T-helper 2 cell treated with Interferon-gamma antibody and Interleukin-4, amounts not matched to agents 5 μg/mL and 100 μg/mL, for 36 hours (primary cell): ENCODE measurements around the gene PEMT.
"Not testable (repeated sequence)": the region's sequence is repeated elsewhere in the genome, so short reads cannot be mapped to it uniquely, and the experiment has no call there.

Source experiments
- DNase-seq: peaks from one replicate; pipeline ENCODE4 v3.0.0; 2021; ENCODE audit warnings: low spot score
- H3K27ac Mint-ChIP-seq: one replicate; pipeline ENCODE4 v1.8.0; 2021; ENCODE audit warnings: mild to moderate bottlenecking, mixed read lengths
- H3K27me3 Mint-ChIP-seq: one replicate; pipeline ENCODE4 v1.8.0; 2021; ENCODE audit warnings: low read depth, mixed read lengths
- H3K36me3 Mint-ChIP-seq: one replicate; pipeline ENCODE4 v1.8.0; 2021; ENCODE audit warnings: low read depth, mixed read lengths
- H3K4me1 Mint-ChIP-seq: one replicate; pipeline ENCODE4 v1.8.0; 2021; ENCODE audit warnings: low read depth, mixed read lengths
- H3K4me3 Mint-ChIP-seq: one replicate; pipeline ENCODE4 v1.8.0; 2022; ENCODE audit warnings: mild to moderate bottlenecking, moderate library complexity, mixed read lengths
- H3K9me3 Mint-ChIP-seq: one replicate; pipeline ENCODE4 v1.8.0; 2021; ENCODE audit warnings: mixed read lengths

Gene PEMT

GRCh38 chr17:17493249-17493985 lies 98.1 kb downstream of the PEMT start:
- DNase-seq = no peak
- Mint-ChIP-seq H3K4me3 (no peak overlapping the region), H3K36me3 (peaks cover 14% of the 10 kb centered on the region), H3K27me3 (peaks cover 20% of the 10 kb centered on the region), H3K27ac (no peak overlapping the region), H3K4me1 (peaks cover 10% of the 10 kb centered on the region), H3K9me3 (no peaks in the 10 kb centered on the region)

GRCh38 chr17:17492571-17492970 lies 98.9 kb downstream of the PEMT start:
- Mint-ChIP-seq H3K4me1 (peaks cover 10% of the 10 kb centered on the region), H3K9me3 (no peaks in the 10 kb centered on the region), H3K27me3 (peaks cover 20% of the 10 kb centered on the region), H3K36me3 (peaks cover 20% of the 10 kb centered on the region), H3K27ac (no peak overlapping the region), H3K4me3 (no peak overlapping the region)
- no peak for DNase-seq

- Mint-ChIP-seq H3K36me3 (peaks cover 24% of the 10 kb centered on the region), H3K27me3 (peaks cover 20% of the 10 kb centered on the region), H3K9me3 (no peaks in the 10 kb centered on the region), H3K4me1 (peaks cover 11% of the 10 kb centered on the region), H3K4me3 (no peak overlapping the region), H3K27ac (no peak overlapping the region)
- DNase-seq = no peak
Measured at GRCh38 chr17:17492085-17492484, 99.4 kb downstream of the PEMT start.

- no peak for DNase-seq
- Mint-ChIP-seq H3K4me1 (peaks cover 14% of the 10 kb centered on the region), H3K27ac (no peak overlapping the region), H3K9me3 (no peaks in the 10 kb centered on the region), H3K36me3 (peaks cover 28% of the 10 kb centered on the region), H3K27me3 (peaks cover 20% of the 10 kb centered on the region), H3K4me3 (no peak overlapping the region)
Measured at GRCh38 chr17:17491546-17491988, 99.9 kb downstream of the PEMT start.

DNA sequence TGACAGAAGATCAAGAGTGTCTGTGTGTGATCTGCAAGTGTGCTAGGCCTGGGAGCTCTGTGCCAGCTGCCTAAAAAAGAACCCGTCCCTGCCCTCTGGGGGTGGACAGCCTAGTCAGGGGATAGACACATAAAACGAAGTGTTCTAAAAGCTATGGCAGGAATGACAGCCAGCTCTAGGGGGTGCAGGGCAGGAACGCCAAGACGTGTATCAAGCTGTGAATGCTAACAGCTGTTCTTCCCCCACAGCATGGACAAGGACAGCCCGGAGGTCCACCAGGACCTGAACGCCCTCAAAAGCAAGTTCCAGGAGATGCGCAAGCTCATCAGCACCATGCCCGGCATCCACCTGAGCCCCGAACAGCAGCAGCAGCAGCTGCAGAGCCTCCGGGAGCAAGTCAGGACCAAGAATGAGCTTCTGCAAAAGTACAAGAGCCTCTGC lies 100.5 kb downstream of the PEMT start:
- H3K9me3 Mint-ChIP-seq = no peaks in the 10 kb centered on the region
- peaks cover 28% of the 10 kb centered on the region for H3K36me3 Mint-ChIP-seq
- peaks cover 20% of the 10 kb centered on the region for H3K27me3 Mint-ChIP-seq
- H3K4me1 Mint-ChIP-seq = peaks cover 14% of the 10 kb centered on the region
- no peak overlapping the region for H3K4me3 Mint-ChIP-seq
- DNase-seq = no peak
- peak overlapping the region; percentile 45 for H3K27ac Mint-ChIP-seq

- DNase-seq = no peak
- H3K4me1 Mint-ChIP-seq = peaks cover 16% of the 10 kb centered on the region
- H3K27ac Mint-ChIP-seq = no peak overlapping the region
- H3K36me3 Mint-ChIP-seq = peaks cover 28% of the 10 kb centered on the region
- H3K4me3 Mint-ChIP-seq = no peak overlapping the region
- no peaks in the 10 kb centered on the region for H3K27me3 Mint-ChIP-seq
- no peaks in the 10 kb centered on the region for H3K9me3 Mint-ChIP-seq
Measured at GRCh38 chr17:17487998-17488397, 103.5 kb downstream of the PEMT start.

DNA sequence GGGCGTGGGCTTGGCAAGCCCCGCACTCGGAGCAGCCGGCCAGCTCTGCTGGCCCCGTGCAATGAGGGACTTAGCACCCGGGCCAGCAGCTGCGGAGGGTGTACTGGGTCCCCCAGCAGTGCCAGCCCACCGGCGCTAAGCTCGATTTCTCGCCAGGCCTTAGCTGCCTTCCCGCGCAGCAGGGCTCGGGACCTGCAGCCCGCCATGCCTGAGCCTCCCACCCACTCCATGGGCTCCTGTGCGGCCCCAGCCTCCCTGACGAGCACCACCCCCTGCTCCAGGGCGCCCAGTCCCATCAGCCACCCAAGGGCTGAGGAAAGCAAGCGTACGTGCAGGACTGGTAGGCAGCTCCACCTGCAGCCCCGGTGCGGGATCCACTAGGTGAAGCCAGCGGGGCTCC lies 105.1 kb downstream of the PEMT start:
- not testable (repeated sequence) for H3K4me3 Mint-ChIP-seq, H3K9me3 Mint-ChIP-seq, H3K27me3 Mint-ChIP-seq, DNase-seq, H3K27ac Mint-ChIP-seq
- Mint-ChIP-seq H3K4me1 (peaks cover 23% of the 10 kb centered on the region), H3K36me3 (peaks cover 21% of the 10 kb centered on the region)

- H3K27me3 Mint-ChIP-seq = no peaks in the 10 kb centered on the region
- no peak overlapping the region for H3K4me3 Mint-ChIP-seq
- no peak for DNase-seq
- H3K27ac Mint-ChIP-seq = no peak overlapping the region
- peaks cover 26% of the 10 kb centered on the region for H3K36me3 Mint-ChIP-seq
- H3K4me1 Mint-ChIP-seq = peaks cover 28% of the 10 kb centered on the region
- H3K9me3 Mint-ChIP-seq = no peaks in the 10 kb centered on the region
Measured at GRCh38 chr17:17485420-17485819, 106.1 kb downstream of the PEMT start.

DNA sequence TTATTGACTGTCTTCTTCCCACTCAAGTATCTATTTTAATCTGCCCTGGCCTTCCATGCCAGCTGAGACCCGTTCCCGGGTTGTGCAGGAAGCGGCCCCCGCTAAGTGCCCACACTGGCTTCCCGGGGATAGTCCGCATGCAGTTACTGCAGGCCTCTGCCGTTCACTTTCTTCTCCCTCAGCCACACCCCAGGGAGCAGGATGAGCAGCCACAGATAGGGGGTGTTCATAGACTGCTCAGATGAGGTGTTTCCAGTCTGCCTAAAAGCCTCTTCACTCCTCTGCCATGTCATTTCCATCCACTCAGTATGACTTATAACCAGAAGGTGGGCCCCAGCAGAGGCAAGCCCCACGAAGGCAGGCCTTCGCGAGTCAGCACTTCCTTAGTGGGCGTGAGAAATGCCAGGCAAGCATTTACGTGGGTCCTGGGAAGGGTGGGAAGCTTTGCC lies 107.0 kb downstream of the PEMT start:
- Mint-ChIP-seq H3K9me3 (no peaks in the 10 kb centered on the region), H3K4me3 (no peak overlapping the region), H3K27me3 (no peaks in the 10 kb centered on the region), H3K36me3 (peaks cover 26% of the 10 kb centered on the region), H3K27ac (no peak overlapping the region), H3K4me1 (peaks cover 28% of the 10 kb centered on the region)
- DNase-seq = peak; percentile 64

GRCh38 chr17:17481860-17482259 lies 109.6 kb downstream of the PEMT start:
- Mint-ChIP-seq H3K36me3 (peaks cover 17% of the 10 kb centered on the region), H3K27me3 (no peaks in the 10 kb centered on the region), H3K4me1 (peaks cover 30% of the 10 kb centered on the region), H3K9me3 (no peaks in the 10 kb centered on the region), H3K27ac (no peak overlapping the region), H3K4me3 (no peak overlapping the region)
- DNase-seq = no peak

DNA sequence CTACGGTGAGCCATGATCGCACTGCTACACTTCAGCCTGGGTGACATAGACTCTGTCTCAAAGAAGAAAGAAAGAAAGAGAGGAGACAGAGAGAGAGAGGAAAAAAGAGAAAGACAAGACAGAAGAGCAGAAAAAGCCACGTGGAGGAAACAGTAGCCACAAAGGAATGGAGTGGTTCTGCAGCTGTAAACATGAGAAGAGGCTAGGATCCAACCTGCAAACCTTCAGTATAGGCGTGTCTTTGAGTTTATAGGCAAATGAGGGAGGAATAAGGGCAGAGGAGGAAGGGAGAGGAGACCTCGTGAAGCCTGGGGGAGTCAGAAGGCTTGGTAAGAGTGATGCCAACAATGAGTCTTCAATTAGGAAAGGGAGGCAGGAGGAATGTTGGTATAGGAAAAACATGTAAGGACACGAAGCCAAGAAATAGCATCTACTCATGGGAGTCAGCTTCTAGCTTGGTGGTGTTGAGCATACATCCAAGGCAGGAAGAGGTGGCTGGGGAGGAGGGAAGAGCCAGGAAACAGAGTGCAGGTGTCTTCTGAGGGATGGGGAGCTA lies 110.8 kb downstream of the PEMT start:
- H3K36me3 Mint-ChIP-seq = peaks cover 16% of the 10 kb centered on the region
- no peaks in the 10 kb centered on the region for H3K9me3 Mint-ChIP-seq
- no peaks in the 10 kb centered on the region for H3K27me3 Mint-ChIP-seq
- no peak overlapping the region for H3K27ac Mint-ChIP-seq
- no peak for DNase-seq
- H3K4me3 Mint-ChIP-seq = no peak overlapping the region
- peaks cover 32% of the 10 kb centered on the region for H3K4me1 Mint-ChIP-seq

DNA sequence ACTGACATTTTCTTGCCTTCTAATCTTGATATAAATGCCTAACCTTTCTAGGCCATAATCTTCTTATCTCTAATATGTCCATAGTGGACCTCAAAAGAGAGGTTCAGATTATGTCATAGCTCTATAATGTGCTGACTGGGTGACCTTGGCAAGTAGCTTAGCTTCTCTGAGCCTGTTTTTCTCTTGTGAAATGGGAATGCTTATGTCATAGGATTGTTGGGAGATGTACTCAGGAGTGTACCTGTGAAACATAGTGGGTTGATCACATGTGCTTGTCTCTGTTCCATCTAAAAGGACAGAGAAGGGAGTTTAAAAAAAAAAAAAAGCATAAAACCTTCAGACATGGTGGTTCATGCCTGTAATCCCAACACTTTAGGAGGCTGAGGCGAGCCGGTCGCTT lies 112.3 kb downstream of the PEMT start:
- Mint-ChIP-seq H3K4me1 (peaks cover 25% of the 10 kb centered on the region), H3K27ac (no peak overlapping the region), H3K27me3 (no peaks in the 10 kb centered on the region), H3K4me3 (no peak overlapping the region), H3K36me3 (peaks cover 12% of the 10 kb centered on the region), H3K9me3 (no peaks in the 10 kb centered on the region)
- no peak for DNase-seq

DNA sequence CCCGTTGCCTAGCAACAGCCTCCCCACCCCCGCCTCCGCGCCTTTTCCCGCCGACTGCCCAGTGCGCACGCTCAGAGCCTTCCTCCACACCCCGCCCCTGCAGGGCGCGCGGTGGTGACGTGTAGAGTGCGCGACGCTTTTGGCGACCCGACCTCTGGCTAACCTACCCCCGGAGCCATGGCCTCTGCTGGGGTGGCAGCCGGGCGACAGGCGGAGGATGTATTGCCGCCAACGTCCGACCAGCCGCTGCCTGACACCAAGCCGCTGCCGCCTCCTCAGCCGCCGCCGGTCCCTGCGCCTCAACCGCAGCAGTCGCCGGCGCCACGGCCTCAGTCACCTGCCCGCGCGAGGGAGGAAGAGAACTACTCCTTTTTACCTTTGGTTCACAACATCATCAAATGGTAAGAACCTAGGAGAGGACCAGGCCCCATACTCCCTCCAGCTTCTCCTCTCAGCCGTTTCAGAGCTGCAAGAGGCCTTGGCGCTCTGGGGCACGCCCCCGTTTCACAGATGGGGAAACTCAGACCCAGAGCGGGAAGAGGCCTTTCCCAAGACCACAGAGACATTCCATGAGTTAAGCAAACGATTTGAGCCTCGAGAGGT lies 114.5 kb downstream of the PEMT start, which contains the start of gene MED9:
TSS of gene MED9 (plus strand) at position 136 of the 603 bp plus-strand sequence. CDS start at position 178, 42 bp downstream.
- DNase-seq = peak; percentile 92
- Mint-ChIP-seq H3K36me3 (peaks cover 12% of the 10 kb centered on the region), H3K4me1 (peaks cover 20% of the 10 kb centered on the region), H3K27ac (peak within 1 kb of the TSS; percentile 89), H3K9me3 (no peaks in the 10 kb centered on the region), H3K4me3 (peak within 1 kb of the TSS; percentile 93), H3K27me3 (peaks cover 12% of the 10 kb centered on the region)

- Mint-ChIP-seq H3K4me3 (no peak overlapping the region), H3K9me3 (no peaks in the 10 kb centered on the region), H3K4me1 (peaks cover 12% of the 10 kb centered on the region), H3K36me3 (peaks cover 5% of the 10 kb centered on the region), H3K27me3 (peaks cover 18% of the 10 kb centered on the region), H3K27ac (no peak overlapping the region)
- DNase-seq = no peak
Measured at GRCh38 chr17:17474341-17474740, 117.2 kb downstream of the PEMT start.
